Thyroid gland (tissue), 4 donors: ENCODE data around the gene CSF1R.

Experiments used
- CTCF ChIP-seq, 6 experiments: fragments of 200-600 bp in 3 of 6; fragments of 450-650 bp in 3 of 6; sonication (generic) in 3 of 6; IDR thresholded peaks; one replicate each; pipeline ENCODE4 v1.5.1; 2016 to 2019; ENCODE audit warnings: antibody characterized with exemption in 6 of 6, mild to moderate bottlenecking in 2 of 6, inconsistent platforms in 1 of 6, moderate library complexity in 1 of 6
- POLR2A ChIP-seq, 2 donors: fragments of 450-650 bp; IDR thresholded peaks; one replicate each; pipeline ENCODE4 v1.6.1; 2017; ENCODE audit warnings: antibody characterized with exemption in 2 of 2, mild to moderate bottlenecking in 2 of 2, moderate library complexity in 1 of 2

GRCh38 chr5:150121448-150122157 is 35.2 kb upstream of the CSF1R start:
- TF ChIP-seq POLR2A (IDR thresholded peaks at IDR 0.05) (no peak), CTCF (IDR thresholded peaks at IDR 0.05) (no peak)
